CD4-positive, alpha-beta T cell (primary cell): ENCODE measurements around the gene DTX3L. TPM values are rescaled to one million over a fixed set of nuclear protein-coding genes. Genes with fewer than 3 reads are reported as not detected.

Experiments used
- ATAC-seq: fragments of 200-7000 bp; cut with Tn5 transposase; one replicate; pipeline ENCODE4 v1.10.0; 2022; ENCODE audit warnings: mild to moderate bottlenecking; ENCODE audit not compliant: poor library complexity
- CTCF ChIA-PET: fragments of 350-600 bp; sonication (Branson Sonifier 250); formaldehyde crosslinking; loops from one replicate; lab custom pipeline; 2021; ENCODE audit warnings: antibody characterized with exemption, inconsistent platforms; lab: Charles Lee
- POLR2A ChIA-PET: fragments of 350-600 bp; sonication (Branson Sonifier 250); formaldehyde crosslinking; loops from one replicate; lab custom pipeline; 2021; ENCODE audit warnings: antibody characterized with exemption, inconsistent platforms; lab: Charles Lee
- DNase-seq, 14 experiments: peaks; one replicate each; pipeline ENCODE4 v3.0.0-alpha.2; 2013 to 2020; ENCODE audit warnings: mixed read lengths in 2 of 14
- H3K27ac ChIP-seq, 2 donors: one replicate each; pipeline versions ENCODE4 v1.5.1 to v1.7.0; 2013; ENCODE audit warnings: low read length in 2 of 2, low read depth in 1 of 2, mild to moderate bottlenecking in 1 of 2
- H3K27me3 ChIP-seq, 2 experiments: 1 replicate in 1 of 2; 2 replicates in 1 of 2; pipeline versions ENCODE4 v1.6.1 to v1.7.0; 2013; ENCODE audit warnings: low read length in 2 of 2, control low read depth in 1 of 2, mild to moderate bottlenecking in 1 of 2, moderate library complexity in 1 of 2; ENCODE audit not compliant: insufficient read depth in 2 of 2, control insufficient read depth in 1 of 2
- H3K36me3 ChIP-seq: one replicate; pipeline ENCODE4 v1.6.1; 2013; ENCODE audit warnings: low read length, control low read depth; ENCODE audit not compliant: insufficient read depth
- H3K4me1 ChIP-seq: one replicate; pipeline ENCODE4 v1.6.1; 2013; ENCODE audit warnings: low read length, control low read depth; ENCODE audit not compliant: insufficient read depth
- H3K4me3 ChIP-seq: one replicate; pipeline ENCODE4 v1.5.1; 2013; ENCODE audit warnings: mild to moderate bottlenecking, low read length, moderate library complexity
- H3K9me3 ChIP-seq, 2 experiments: 1 replicate in 1 of 2; 2 replicates in 1 of 2; pipeline versions ENCODE4 v1.6.1 to v1.7.0; 2013; ENCODE audit warnings: low read length in 2 of 2, mild to moderate bottlenecking in 2 of 2, control low read depth in 1 of 2, moderate library complexity in 1 of 2; ENCODE audit not compliant: control insufficient read depth in 1 of 2, insufficient read depth in 1 of 2
- H3K27ac Mint-ChIP-seq: one replicate; pipeline ENCODE4 v1.8.0; 2020; ENCODE audit warnings: mixed read lengths
- H3K27me3 Mint-ChIP-seq: one replicate; pipeline ENCODE4 v1.8.0; 2021; ENCODE audit warnings: mixed read lengths
- H3K36me3 Mint-ChIP-seq: one replicate; pipeline ENCODE4 v1.8.0; 2021; ENCODE audit warnings: low read depth, mixed read lengths
- H3K4me1 Mint-ChIP-seq: one replicate; pipeline ENCODE4 v1.8.0; 2021; ENCODE audit warnings: low read depth, mixed read lengths
- H3K4me3 Mint-ChIP-seq: one replicate; pipeline ENCODE4 v1.8.0; 2020; ENCODE audit warnings: mild to moderate bottlenecking, mixed read lengths
- H3K9me3 Mint-ChIP-seq: one replicate; pipeline ENCODE4 v1.8.0; 2020; ENCODE audit warnings: mixed read lengths
- intact Hi-C, 2 experiments: fragments of 100-400 bp; cut with DNase I in 1 of 2; cut with micrococcal nuclease in 1 of 2; formaldehyde crosslinking; loops; one replicate each; pipeline versions ENCODE4 v1.15.1 to v1.9.0; 2023 to 2025; cut with DNase I, micrococcal nuclease
- total RNA-seq, 174 experiments: library from RNA in 2 of 174; stranded (reverse) in 2 of 174; gene quantifications; one replicate each; pipeline ENCODE4 v1.2.3 and lab custom pipeline; 2021 to 2026
- TF ChIP-seq, protein P1 (sequence below): fragments of 200-600 bp; IDR thresholded peaks from one replicate; pipeline ENCODE4 v1.8.0; 2022; ENCODE audit warnings: antibody characterized with exemption, mild to moderate bottlenecking

Gene DTX3L
- total RNA-seq, 2 experiments from 2014 or later, result 15.4 to 18.6 TPM

DNA sequence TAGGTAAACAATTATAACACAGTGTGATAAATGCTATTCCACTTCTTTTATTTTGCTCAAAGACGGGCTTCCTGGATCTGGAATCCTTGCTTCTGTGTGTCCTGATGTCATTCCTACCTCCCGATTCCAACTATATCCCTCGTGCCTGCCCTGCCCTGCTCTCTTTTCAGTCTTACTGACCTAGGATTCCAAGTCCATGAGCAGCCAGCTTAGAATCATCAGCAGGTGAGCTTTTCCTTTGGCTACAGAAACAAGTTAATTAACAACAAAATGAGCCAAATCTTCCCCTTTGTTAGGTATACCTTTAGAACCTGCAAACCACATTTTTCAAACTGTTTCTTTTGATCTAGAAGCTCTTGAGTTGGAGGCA is 27.5 kb upstream of the DTX3L start:
- ATAC-seq (no peak), DNase-seq (no peak)
- H3K4me1 ChIP-seq, result no peaks in the 10 kb centered on the region
- POLR2A ChIA-PET, result interaction anchor here (0.8 to 1.0 kb wide), 2 partner anchors 67 to 163 kb away, joined by 3 read pairs; no protein-coding TSS in a partner anchor
- Mint-ChIP-seq H3K36me3 (peaks cover 95% of the 10 kb centered on the region), H3K4me1 (peaks cover 9% of the 10 kb centered on the region), H3K27ac (no peak overlapping the region), H3K27me3 (no peaks in the 10 kb centered on the region), H3K4me3 (no peak overlapping the region), H3K9me3 (no peaks in the 10 kb centered on the region)
- CTCF ChIA-PET, result no interaction called here
- H3K9me3 ChIP-seq, result no peaks in the 10 kb centered on the region
- TF ChIP-seq, protein P1, sequence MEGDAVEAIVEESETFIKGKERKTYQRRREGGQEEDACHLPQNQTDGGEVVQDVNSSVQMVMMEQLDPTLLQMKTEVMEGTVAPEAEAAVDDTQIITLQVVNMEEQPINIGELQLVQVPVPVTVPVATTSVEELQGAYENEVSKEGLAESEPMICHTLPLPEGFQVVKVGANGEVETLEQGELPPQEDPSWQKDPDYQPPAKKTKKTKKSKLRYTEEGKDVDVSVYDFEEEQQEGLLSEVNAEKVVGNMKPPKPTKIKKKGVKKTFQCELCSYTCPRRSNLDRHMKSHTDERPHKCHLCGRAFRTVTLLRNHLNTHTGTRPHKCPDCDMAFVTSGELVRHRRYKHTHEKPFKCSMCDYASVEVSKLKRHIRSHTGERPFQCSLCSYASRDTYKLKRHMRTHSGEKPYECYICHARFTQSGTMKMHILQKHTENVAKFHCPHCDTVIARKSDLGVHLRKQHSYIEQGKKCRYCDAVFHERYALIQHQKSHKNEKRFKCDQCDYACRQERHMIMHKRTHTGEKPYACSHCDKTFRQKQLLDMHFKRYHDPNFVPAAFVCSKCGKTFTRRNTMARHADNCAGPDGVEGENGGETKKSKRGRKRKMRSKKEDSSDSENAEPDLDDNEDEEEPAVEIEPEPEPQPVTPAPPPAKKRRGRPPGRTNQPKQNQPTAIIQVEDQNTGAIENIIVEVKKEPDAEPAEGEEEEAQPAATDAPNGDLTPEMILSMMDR, result no peak
- H3K36me3 ChIP-seq, result peaks cover 92% of the 10 kb centered on the region
- intact Hi-C loops, result no loop called here
- H3K27ac ChIP-seq, result no peak overlapping the region
- H3K27me3 ChIP-seq, result no peaks in the 10 kb centered on the region
- H3K4me3 ChIP-seq, result no peak overlapping the region

DNA sequence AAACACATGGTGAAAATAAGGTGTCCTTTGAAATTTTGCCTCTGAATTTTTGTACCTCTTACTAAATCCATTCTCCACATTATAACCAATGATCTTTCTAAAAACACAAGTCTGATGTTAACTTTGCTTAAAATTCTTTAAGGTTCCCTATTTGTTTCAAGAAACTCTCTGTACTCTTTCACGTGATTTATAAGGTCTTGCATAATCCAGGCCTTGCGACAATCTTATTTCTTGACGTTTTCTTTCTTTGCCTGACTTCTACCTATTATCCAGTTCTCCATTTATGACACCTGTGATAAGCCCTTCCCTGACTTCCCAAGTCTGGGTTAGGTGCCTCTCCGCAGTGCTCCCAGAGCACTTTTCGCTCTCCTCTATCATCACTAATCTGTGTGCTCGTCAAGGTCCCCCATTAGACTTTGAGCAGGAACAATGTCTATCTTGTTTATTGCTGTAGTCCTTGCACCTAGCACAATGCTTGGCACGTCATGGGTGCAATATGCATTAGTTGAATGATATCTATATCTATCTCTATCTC is 25.1 kb upstream of the DTX3L start:
- Histone ChIP-seq H3K4me1 (no peaks in the 10 kb centered on the region), H3K27ac (no peak overlapping the region), H3K36me3 (peaks cover 80% of the 10 kb centered on the region), H3K27me3 (no peaks in the 10 kb centered on the region), H3K4me3 (no peak overlapping the region), H3K9me3 (no peaks in the 10 kb centered on the region)
- H3K4me3 Mint-ChIP-seq, result no peak overlapping the region
- H3K4me1 Mint-ChIP-seq, result peaks cover 9% of the 10 kb centered on the region
- ChIA-PET CTCF (interaction anchor here (1.1 kb wide), 1 partner anchor 21 kb away, joined by 4 read pairs; no protein-coding TSS in a partner anchor), POLR2A (interaction anchor here (0.7 kb wide), 1 partner anchor 24 kb away, joined by 3 read pairs; no protein-coding TSS in a partner anchor)
- no peak overlapping the region for H3K27ac Mint-ChIP-seq
- DNase-seq (no peak), ATAC-seq (no peak)
- no peaks in the 10 kb centered on the region for H3K9me3 Mint-ChIP-seq
- intact Hi-C loops, result no loop called here
- H3K27me3 Mint-ChIP-seq, result no peaks in the 10 kb centered on the region
- TF ChIP-seq, protein P1, result no peak
- peaks cover 89% of the 10 kb centered on the region for H3K36me3 Mint-ChIP-seq

DNA sequence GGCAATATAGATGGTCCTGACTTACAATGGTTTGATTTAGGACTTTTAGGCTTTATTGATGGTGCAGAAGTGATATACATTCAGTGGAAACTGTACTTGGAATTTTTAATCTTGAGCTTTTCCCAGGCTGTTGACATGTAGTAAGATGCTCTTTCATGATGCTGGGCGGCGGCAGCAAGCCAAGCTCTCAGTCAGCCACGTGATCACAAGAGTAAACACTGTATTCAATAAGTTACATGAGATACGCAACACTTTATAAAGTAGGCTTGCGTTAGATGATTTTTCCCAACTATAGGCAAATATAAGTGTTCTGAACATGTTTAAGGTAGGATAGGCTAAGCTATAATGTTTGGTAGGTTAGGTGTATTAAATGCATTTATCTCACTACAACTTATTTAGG is 18.0 kb upstream of the DTX3L start:
- H3K4me1 ChIP-seq, result no peaks in the 10 kb centered on the region
- intact Hi-C loops, result no loop called here
- Mint-ChIP-seq H3K9me3 (no peaks in the 10 kb centered on the region), H3K27ac (no peak overlapping the region), H3K4me1 (no peaks in the 10 kb centered on the region), H3K36me3 (peaks cover 93% of the 10 kb centered on the region), H3K27me3 (no peaks in the 10 kb centered on the region), H3K4me3 (no peak overlapping the region)
- ChIA-PET CTCF (interaction anchor here (0.9 kb wide), 1 partner anchor 8 kb away, joined by 3 read pairs; no protein-coding TSS in a partner anchor), POLR2A (no interaction called here)
- no peak overlapping the region for H3K27ac ChIP-seq
- ATAC-seq (no peak), DNase-seq (no peak)
- H3K9me3 ChIP-seq, result no peaks in the 10 kb centered on the region
- H3K27me3 ChIP-seq, result no peaks in the 10 kb centered on the region
- TF ChIP-seq, protein P1, result no peak
- H3K4me3 ChIP-seq, result no peak overlapping the region
- peaks cover 78% of the 10 kb centered on the region for H3K36me3 ChIP-seq
